COLO829 (cell line): ENCODE results near the gene PLOD1.
A peak's percentile ranks its signal among the peaks of the same experiment; 100 is the strongest.

Experiments used
- DNase-seq: peaks from one replicate; pipeline ENCODE4 v3.0.0; 2012; ENCODE audit warnings: low spot score

PLOD1 gene

DNA sequence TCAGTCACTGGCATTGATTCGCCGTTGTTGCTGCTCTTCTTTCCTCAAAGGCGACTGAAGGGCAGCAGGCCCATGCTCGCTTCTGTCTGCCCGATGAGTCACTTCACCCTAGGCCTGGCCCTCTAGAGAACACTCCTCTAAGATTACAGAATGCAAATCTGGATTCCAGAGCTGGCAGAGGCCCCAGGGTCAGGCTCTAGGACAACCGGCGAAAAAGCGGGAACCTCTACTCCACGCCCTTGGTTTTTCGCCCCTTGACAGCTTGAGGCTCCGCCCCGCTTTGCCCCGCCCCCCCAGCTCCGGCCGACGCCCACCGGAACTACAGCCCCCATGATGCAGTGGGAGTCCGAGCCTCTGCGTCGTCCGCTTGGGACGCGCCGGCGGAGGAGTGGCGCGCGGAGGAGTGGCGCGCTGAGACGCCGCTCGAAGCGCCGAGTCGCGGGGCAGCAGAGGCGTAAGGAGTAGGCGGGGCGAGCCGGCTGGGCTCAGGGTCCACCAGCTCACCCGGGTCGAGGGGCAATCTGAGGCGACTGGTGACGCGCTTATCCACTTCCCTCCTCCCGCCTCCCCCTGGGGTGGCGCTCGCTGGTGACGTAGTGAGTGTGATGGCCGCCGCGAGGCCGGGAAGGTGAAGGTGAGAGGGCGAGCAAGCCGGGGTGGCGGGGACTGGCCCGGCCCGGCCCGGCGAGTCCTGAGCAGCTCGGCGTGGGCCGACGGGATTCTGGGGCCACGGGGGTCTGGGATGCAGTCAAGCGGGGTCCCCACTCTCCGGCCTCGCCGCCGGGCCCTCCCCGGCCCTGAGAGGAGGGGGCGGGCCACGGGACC is 45.5 kb downstream of the PLOD1 start, which contains the start of gene MFN2:
TSS of gene MFN2 (plus strand) at position 594 of the 825 bp plus-strand sequence. CDS start 8,725 bp downstream, outside the sequence.
- peak; percentile 88 for DNase-seq

GRCh38 chr1:11980676-11980972 is 46.1 kb downstream of the PLOD1 start:
- no peak for DNase-seq

DNA sequence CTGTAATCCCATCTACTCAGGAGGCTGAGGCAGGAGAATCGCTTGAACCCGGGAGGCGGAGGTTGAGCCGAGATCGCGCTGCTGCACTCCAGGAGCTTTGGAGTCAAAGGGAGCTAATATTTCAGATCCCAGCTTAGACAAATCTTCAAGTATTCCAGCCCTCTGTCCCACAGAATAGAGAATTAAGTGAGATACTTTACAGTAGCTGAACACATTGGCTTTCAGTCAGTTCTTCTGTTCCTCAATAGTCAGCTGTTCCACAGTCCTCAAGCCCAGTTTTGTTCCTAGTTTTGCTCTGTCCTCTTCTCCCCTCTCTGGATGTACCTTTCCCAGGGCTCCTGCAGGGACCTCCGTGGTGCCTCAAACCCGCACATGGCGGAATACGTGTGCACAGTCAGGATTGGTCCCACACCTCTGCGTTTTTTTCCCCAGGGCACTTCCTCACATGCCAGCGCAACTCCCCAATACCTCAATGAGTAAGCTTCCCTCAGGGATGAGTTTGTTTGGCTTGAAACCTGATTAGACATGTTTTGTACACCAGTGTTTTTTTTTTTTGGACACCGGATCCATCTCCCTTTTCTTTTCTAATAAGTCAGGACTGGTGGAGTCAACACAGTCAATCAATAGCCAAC is 47.0 kb downstream of the PLOD1 start:
- DNase-seq, result no peak

- DNase-seq, result no peak
These were observed 47.5 kb downstream of the PLOD1 start for GRCh38 chr1:11982010-11982392.

GRCh38 chr1:11984121-11984520 is 49.6 kb downstream of the PLOD1 start:
- DNase-seq, result no peak

- no peak for DNase-seq
These were observed 50.1 kb downstream of the PLOD1 start for GRCh38 chr1:11984576-11984975.

GRCh38 chr1:11985171-11985570 is 50.7 kb downstream of the PLOD1 start:
- no peak for DNase-seq

DNA sequence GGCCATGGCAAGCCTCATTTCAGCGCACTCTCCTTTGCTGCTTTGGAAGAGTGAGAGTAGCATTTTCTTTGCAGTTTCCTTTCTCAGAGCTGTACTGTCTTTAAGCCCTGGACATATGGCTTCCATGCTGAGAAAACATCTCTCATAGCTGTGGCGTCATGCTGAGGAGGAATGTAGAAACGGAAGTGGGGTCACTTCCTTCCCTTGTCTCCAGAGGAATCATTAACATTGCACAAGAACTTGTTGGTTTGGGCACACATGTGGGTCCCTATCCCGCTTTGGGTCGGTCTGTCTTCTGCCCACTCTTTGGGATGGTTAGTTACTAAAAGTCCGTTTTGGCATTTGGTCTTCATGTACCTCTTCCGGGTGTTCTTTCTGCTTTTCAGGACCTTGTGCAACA is 51.3 kb downstream of the PLOD1 start:
- DNase-seq, result no peak

DNA sequence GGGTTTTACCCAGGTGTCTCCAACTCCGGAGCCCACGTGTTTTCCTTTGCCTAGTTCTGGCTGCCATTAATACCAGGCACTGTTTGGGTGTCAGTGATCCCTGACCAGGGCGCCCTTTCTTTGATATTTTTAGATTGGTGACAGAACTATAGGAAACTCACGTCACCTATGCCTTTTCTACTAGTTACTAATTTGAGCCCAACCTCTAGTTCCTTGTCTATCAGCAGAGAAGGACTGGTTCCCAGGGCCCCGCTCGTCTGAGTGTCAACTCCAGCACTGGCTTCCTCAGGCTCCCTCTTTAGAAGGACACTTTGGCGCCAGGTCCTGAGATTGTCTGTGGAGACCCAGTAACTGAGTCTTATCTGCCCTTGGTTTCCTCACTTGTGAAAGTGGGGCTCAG is 55.2 kb downstream of the PLOD1 start:
- DNase-seq, result no peak

GRCh38 chr1:11990303-11991032 is 56.0 kb downstream of the PLOD1 start:
- DNase-seq, result no peak

DNA sequence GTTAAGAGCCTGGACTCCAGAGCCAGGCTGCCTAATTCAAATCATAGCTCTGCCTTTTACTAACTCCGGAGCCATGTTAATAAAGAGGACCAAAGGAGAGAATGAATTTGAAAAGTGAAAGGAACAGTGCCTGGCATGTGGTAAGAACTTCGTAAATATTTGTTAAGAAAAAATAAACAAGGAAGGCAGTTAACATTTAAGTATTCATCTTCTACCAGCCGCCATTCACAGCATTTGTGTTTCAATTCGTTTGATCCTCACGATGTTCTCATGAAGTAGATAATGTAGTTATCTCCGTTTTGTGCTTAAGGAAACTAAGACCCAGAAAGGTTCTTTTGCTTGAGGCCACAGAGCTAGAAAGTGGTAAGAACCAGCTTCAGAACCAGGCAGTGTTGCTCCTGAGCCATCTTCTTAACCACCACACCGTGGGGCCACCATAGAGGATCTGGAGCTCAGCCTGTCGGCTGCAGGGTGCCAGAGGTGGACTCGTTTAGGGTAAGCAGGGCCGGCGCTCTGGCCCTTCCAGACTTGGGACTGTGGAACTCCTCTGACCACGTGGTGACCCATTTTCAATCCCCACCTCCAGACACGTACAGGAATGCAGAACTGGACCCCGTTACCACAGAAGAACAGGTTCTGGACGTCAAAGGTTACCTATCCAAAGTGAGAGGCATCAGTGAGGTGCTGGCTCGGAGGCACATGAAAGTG is 57.6 kb downstream of the PLOD1 start:
- DNase-seq, result no peak

DNA sequence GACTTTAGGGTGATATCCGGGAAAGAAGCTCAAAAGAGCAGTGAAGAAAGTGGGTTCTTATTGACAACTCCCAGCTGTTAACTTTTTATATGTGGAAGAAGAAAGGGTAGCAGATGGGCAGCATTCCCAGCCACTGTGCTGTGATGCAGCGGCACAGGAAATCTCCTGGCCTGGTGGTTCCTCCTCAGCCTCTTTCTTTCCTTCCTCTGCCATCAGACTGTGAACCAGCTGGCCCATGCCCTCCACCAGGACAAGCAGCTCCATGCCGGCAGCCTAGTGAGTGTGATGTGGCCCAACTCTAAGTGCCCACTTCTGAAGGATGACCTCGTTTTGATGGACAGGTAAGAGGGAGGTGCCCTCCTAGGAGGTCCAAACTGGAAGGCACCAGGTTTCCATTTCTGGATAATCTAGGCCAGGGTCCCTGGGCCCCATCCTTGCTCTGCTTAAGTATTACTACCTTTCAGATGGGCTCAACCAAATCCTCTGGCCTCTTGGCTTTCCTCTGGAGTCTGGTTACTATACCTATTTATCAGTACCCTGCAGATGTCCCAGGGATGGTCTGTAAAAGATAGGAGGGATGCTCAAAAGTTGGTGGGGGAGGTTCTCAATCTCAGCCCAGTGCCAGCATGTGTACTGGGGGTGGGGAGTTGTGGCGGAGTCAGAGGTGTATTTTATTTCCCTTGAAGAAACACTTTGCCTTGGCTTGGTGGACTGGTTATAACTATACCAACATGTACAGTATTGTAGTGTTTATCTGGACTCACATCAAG is 62.7 kb downstream of the PLOD1 start:
- no peak for DNase-seq

GRCh38 chr1:11998636-11999035 is 64.1 kb downstream of the PLOD1 start:
- no peak for DNase-seq

GRCh38 chr1:11999236-11999635 is 64.7 kb downstream of the PLOD1 start:
- DNase-seq, result no peak

- DNase-seq, result no peak
These were observed 66.9 kb downstream of the PLOD1 start for GRCh38 chr1:12001249-12001917.

DNA sequence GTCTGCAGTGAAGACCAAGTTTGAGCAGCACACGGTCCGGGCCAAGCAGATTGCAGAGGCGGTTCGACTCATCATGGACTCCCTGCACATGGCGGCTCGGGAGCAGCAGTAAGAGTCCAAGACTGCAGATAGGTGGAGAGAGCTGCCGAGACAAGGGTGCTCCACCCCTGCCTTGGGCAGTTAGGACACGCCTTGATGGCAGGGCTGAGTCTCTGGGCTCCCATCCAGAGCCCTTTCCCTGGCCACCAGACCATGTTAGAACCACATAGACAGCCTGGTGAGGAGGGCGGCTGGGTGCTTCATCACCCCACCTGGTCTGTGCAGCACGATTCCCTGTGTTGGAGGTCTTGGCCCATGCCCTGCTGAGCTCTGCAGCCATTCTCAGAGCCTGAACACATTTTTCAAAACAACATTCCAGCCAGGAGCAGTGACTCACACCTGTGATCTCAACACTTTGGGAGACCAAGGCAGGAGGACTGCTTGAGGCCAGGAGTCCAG is 67.5 kb downstream of the PLOD1 start:
- no peak for DNase-seq

- DNase-seq, result no peak
These were observed 69.2 kb downstream of the PLOD1 start for GRCh38 chr1:12003762-12004161.

GRCh38 chr1:12005488-12006166 is 71.1 kb downstream of the PLOD1 start:
- no peak for DNase-seq

GRCh38 chr1:12006167-12006921 is 71.8 kb downstream of the PLOD1 start:
- DNase-seq, result no peak

DNA sequence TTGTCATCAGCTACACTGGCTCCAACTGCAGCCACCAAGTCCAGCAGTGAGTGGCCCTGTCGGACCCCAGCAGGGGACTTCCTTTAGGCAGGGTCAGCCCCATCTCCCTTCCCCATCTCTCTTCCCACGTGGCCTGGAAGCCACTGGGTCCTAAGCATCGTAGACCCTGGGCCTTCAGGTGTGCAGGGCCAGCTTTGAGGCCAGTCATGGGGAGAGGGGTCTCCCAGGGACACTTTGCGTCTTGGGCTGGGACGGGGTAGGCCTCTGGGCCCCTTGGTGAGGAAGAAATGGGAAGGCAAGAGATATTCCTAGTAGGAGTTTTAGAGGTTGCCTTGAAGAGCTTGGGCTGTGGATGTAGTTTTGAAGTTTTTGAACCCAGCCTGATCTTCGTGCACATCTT is 72.7 kb downstream of the PLOD1 start:
- no peak for DNase-seq
